Ovary (tissue), 9 donors: ENCODE data around the gene TRABD2B. TPM values are rescaled to one million over a fixed set of nuclear protein-coding genes. Genes with fewer than 3 reads are reported as not detected.

Experiments used
- DNase-seq, 5 donors: peaks; one replicate each; pipeline ENCODE4 v3.0.0-alpha.2; 2019 to 2020
- H3K27ac ChIP-seq, 2 donors: fragments of 200-600 bp; one replicate each; pipeline versions ENCODE4 v1.5.1 to v1.8.0; 2019 to 2022
- H3K27me3 ChIP-seq: fragments of 200-600 bp; one replicate; pipeline ENCODE4 v1.8.0; 2022
- H3K36me3 ChIP-seq: fragments of 200-600 bp; sonication (generic); one replicate; pipeline ENCODE4 v1.5.1; 2019
- H3K4me1 ChIP-seq: one replicate; pipeline ENCODE4 v1.8.1; 2013; ENCODE audit warnings: mild to moderate bottlenecking, moderate library complexity; ENCODE audit not compliant: insufficient read depth
- H3K4me3 ChIP-seq: fragments of 200-600 bp; sonication (generic); one replicate; pipeline ENCODE4 v1.5.1; 2017
- H3K9me3 ChIP-seq, 2 donors: fragments of 200-600 bp in 1 of 2; sonication (generic) in 1 of 2; one replicate each; pipeline versions ENCODE4 v1.5.1 to v1.8.1; 2013 to 2019; ENCODE audit warnings: mild to moderate bottlenecking in 1 of 2, moderate library complexity in 1 of 2
- EP300 ChIP-seq: sonication (generic); formaldehyde crosslinking; IDR thresholded peaks from one replicate; pipeline ENCODE4 v1.6.1; 2017; ENCODE audit warnings: antibody characterized with exemption
- POLR2A ChIP-seq: fragments of 450-650 bp; IDR thresholded peaks from one replicate; pipeline ENCODE4 v1.6.1; 2017; ENCODE audit warnings: antibody characterized with exemption, mild to moderate bottlenecking, moderate library complexity
- WGBS, 3 donors: extraction: QIAGEN DNeasy Blood & Tissue Kit in 1 of 3; methylation state at CpG; one replicate each; pipeline versions ENCODE4 v1.1.5 to v1.1.7; 2013 to 2017; 5-methylcytosine and 5-hydroxymethylcytosine counted together
- intact Hi-C, 4 donors: fragments of 100-400 bp; cut with DNase I; formaldehyde crosslinking; loops; one replicate each; pipeline versions ENCODE4 v1.11.0 to v1.15.1; 2022 to 2023
- polyA plus RNA-seq, 2 donors: library from polyadenylated mRNA; stranded (reverse); fragments of 200-250 nt in 1 of 2; fragments of 350-450 nt in 1 of 2; fragmentation: Illumina TruSeq in 1 of 2; extraction: RNeasy Lipid Tissue Mini Kit (QIAGEN cat#74804) in 1 of 2; gene quantifications; one replicate each; pipeline ENCODE4 v1.2.3, GENCODE V29; 2013 to 2014
- total RNA-seq, 7 donors: library from RNA; depleted of rRNA in 2 of 7; stranded (reverse); fragments of >200 nt in 2 of 7; fragmentation: NEBNext Ultra II Directional in 3 of 7; extraction: Animal tissue kit (Norgen Biotek cat#: 25700) in 3 of 7; gene quantifications; one replicate each; pipeline versions ENCODE4 v1.1.0 to v1.2.4, GENCODE V29; 2016 to 2023
- TF ChIP-seq, protein P1 (sequence below), 3 donors: fragments of 450-650 bp in 2 of 3; fragments of 200-600 bp in 1 of 3; IDR thresholded peaks; one replicate each; pipeline versions ENCODE4 v1.5.1 to v1.8.0; 2016 to 2022; ENCODE audit warnings: antibody characterized with exemption in 3 of 3, mild to moderate bottlenecking in 1 of 3
- donor health status: DM: no; HTN: no; CAD: no; lungs with moderate emphysema.
- donor health status: DM: no; HTN: no; CAD: no.
- donor health status: Bipolar disorder and iron deficiency.
- donor health status: DM: yes; HTN: yes; CAD: no.
- donor health status: DM: no; HTN: no; CAD: no.
- donor health status: DM: yes; HTN: yes; CAD: no.

The TRABD2B gene
- total and polyA plus RNA-seq, 9 donors: 0.18 to 1.6 (median 0.52) TPM

DNA sequence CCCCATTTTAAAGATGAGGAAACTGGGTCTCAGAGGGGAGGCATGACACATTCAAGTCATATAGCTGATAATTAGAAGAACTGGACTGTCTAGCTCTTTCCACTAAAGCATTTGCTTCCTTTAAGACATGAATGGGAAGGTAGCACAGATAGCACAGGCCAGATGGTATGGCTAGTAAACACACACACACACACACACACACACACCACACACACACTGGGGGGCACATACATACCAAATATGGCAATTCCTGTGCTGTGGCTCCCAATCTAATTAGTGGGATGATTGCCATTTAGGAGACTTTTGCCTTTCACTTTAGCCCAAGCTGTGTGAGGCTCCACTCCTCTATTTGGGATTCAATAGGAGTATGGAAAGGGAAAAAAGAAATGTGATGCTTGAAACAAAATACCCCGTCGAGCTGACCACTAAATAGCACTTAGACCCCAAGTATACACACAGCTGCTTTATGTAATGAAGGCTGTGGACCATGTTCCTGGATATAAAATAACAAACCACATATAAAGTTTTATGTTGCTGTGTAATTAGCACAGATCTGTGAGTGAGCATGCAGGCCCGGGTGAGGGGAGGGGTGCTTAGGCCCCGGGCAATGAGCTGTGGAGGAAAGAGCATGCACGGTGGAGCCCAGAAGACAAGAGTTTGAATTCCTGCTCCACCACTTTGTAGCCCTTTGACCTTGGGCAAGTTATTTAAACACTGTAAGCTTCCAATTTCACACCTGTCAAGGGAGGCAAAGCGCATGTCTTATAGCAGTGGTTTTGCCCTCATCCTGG is 6.8 kb upstream of the TRABD2B start:
- WGBS, 3 donors: 30 to 58% (median 30%) methylated on average over 6 of the region's 6 CpGs
- H3K36me3 ChIP-seq: no peaks in the 10 kb centered on the region
- no peaks in the 10 kb centered on the region for H3K27me3 ChIP-seq
- intact Hi-C loops: no loop called here
- no peak for DNase-seq
- H3K9me3 ChIP-seq: no peaks in the 10 kb centered on the region
- H3K4me3 ChIP-seq: no peak overlapping the region
- TF ChIP-seq POLR2A (no peak), EP300 (no peak)
- TF ChIP-seq, protein P1, sequence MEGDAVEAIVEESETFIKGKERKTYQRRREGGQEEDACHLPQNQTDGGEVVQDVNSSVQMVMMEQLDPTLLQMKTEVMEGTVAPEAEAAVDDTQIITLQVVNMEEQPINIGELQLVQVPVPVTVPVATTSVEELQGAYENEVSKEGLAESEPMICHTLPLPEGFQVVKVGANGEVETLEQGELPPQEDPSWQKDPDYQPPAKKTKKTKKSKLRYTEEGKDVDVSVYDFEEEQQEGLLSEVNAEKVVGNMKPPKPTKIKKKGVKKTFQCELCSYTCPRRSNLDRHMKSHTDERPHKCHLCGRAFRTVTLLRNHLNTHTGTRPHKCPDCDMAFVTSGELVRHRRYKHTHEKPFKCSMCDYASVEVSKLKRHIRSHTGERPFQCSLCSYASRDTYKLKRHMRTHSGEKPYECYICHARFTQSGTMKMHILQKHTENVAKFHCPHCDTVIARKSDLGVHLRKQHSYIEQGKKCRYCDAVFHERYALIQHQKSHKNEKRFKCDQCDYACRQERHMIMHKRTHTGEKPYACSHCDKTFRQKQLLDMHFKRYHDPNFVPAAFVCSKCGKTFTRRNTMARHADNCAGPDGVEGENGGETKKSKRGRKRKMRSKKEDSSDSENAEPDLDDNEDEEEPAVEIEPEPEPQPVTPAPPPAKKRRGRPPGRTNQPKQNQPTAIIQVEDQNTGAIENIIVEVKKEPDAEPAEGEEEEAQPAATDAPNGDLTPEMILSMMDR (IDR thresholded peaks at IDR 0.05): no peak
- H3K4me1 ChIP-seq: no peaks in the 10 kb centered on the region
- no peak overlapping the region for H3K27ac ChIP-seq

DNA sequence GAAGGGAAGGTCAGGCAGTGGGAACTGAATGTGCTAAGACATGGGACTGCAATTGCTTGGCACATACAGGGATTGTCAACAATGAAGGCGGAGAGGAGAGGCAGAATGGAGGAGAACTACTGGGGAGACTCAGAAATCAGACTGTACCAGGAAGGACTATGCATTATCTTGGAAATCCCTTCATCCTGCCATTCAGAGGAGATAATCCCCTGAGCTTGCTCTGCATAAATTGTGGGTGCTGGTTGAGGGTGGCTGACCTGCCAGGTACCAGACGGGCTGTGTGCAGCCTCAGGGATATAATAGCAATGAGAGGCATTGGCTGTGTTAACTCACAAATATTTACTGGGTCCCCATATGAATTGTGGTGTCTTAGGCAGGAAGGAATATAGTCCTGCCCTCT is 5.0 kb upstream of the TRABD2B start:
- Histone ChIP-seq H3K4me1 (no peaks in the 10 kb centered on the region), H3K36me3 (no peaks in the 10 kb centered on the region), H3K4me3 (no peak overlapping the region), H3K27ac (no peak overlapping the region), H3K9me3 (no peaks in the 10 kb centered on the region), H3K27me3 (no peaks in the 10 kb centered on the region)
- WGBS, 3 donors: 94 to 98% (median 95%) methylated on average over 2 of the region's 2 CpGs
- TF ChIP-seq, protein P1 (IDR thresholded peaks at IDR 0.05): no peak
- TF ChIP-seq EP300 (no peak), POLR2A (no peak)
- no peak for DNase-seq
- intact Hi-C loops: no loop called here

DNA sequence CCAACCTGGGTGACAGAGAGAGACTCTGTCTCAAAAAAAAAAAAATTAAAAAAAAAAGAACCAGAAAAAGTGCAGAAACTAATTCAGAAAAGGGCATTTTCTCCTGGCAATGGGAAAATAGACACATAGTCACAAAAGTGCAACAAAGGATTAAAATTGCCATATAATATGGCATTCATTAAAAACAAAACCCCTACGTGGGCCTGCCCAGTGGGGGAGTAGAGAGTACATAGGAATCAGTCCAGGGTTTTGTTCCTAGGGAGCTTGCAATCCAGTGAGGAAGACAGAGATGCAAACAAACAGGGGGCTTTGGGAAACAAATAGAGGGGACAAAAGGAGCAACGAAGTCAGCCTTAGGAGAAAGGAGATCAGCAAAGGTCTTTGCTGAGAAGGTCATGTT is 4.5 kb upstream of the TRABD2B start:
- intact Hi-C loops: no loop called here
- no peak for DNase-seq
- H3K36me3 ChIP-seq: no peaks in the 10 kb centered on the region
- H3K4me3 ChIP-seq: no peak overlapping the region
- TF ChIP-seq EP300 (no peak), POLR2A (no peak)
- TF ChIP-seq, protein P1 (IDR thresholded peaks at IDR 0.05): no peak
- 38 to 46% (median 41%) methylated on average over 2 of the region's 2 CpGs for WGBS, 3 donors
- no peaks in the 10 kb centered on the region for H3K27me3 ChIP-seq
- no peaks in the 10 kb centered on the region for H3K4me1 ChIP-seq
- no peaks in the 10 kb centered on the region for H3K9me3 ChIP-seq
- no peak overlapping the region for H3K27ac ChIP-seq

DNA sequence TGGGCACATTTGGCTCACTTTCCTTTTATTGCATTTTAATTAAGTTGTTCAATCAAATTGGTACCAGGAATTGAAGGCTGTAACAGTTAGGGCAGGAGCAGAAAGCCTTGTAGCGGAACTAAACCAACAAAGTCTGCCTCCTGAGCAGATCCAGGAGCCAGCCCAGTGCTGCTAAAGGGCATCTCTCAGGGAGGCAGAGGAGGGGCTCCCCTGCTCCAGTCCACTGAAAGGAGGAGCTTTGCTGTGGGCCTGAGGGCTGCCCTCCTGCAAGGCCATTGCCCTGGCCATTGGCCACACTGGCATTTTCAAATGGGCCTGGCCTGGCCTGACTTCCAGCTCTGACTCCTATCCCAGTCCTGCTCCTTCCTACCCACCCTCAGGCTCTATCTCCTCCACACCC is 3.7 kb upstream of the TRABD2B start:
- no peak for DNase-seq
- Histone ChIP-seq H3K27ac (no peak overlapping the region), H3K9me3 (no peaks in the 10 kb centered on the region), H3K36me3 (no peaks in the 10 kb centered on the region), H3K4me1 (no peaks in the 10 kb centered on the region), H3K4me3 (no peak overlapping the region), H3K27me3 (no peaks in the 10 kb centered on the region)
- intact Hi-C loops: no loop called here
- TF ChIP-seq EP300: no peak
- TF ChIP-seq, protein P1 (IDR thresholded peaks at IDR 0.05): no peak
- TF ChIP-seq POLR2A: no peak
- 93 to 100% (median 100%) methylated on average over 1 of the region's 1 CpG for WGBS, 3 donors
